Measurements from ENCODE around the gene RPL27A. TPM values are rescaled to one million over a fixed set of nuclear protein-coding genes. Genes with fewer than 3 reads are reported as not detected.
A peak's percentile ranks its signal among the peaks of the same experiment; 100 is the strongest.

Gene RPL27A
- total and polyA plus RNA-seq, 2 of the 8 experiments (the other 6 are each of a cell fraction or from before 2014, with no cell fraction given) = 1,756 to 1,777 TPM

DNA sequence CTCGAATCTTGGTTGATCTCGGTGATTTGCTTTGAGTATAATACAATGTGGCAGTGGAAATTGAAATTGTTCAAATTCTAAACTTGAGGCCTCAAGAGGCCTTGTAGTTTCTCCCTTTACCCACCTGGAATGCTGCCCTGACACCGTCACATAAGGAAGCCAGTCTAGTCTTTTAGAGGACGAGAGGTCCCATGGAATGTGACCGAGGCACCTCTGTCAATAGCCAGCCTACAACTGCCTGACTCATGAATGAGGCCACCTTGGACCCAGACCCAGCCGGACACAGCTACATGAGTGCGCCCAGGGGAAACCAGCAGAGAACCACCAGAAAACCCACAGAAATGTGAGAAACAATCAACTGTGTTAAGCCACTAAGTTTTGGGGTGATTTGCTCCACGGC is 52.5 kb downstream of the RPL27A start:
- Histone ChIP-seq H4K5ac (ENCODE audit: insufficient read length, low read depth, low read length) (no peak overlapping the region), H3K4me1 (replicated peaks in 1 of 4; ENCODE audit: control insufficient read depth in 3 of 4, insufficient read depth in 4 of 4, low read length in 3 of 4) (peaks cover 0 to 5% (median 2%) of the 10 kb centered on the region in 4 experiments; a peak in 1 of 7 replicates), H3K23ac (ENCODE audit: insufficient read length) (no peak overlapping the region), H3K14ac (ENCODE audit: insufficient read length) (no peak overlapping the region), H3K23me2 (ENCODE audit: low read depth, low read length) (no peaks in the 10 kb centered on the region), H3K4me3 (ENCODE audit: extremely low read depth in 1 of 4, insufficient read depth in 2 of 4, low read depth in 3 of 4, low read length in 4 of 4) (no peak overlapping the region), H3K9me3 (ENCODE audit: insufficient read depth in 2 of 2, low read depth in 1 of 2, low read length in 1 of 2) (no peaks in the 10 kb centered on the region), H2BK12ac (ENCODE audit: low read depth, low read length) (no peak overlapping the region), H3K56ac (replicated peaks; ENCODE audit: insufficient read length, low read depth, low read length) (no peak overlapping the region), H2BK20ac (ENCODE audit: low read length) (0 out of 2 replicates have a peak overlapping the region, but pooled peaks have one; percentile 27), H3K4me2 (ENCODE audit: insufficient read depth in 1 of 2, low read depth in 2 of 2, low read length in 2 of 2) (no peak overlapping the region), H2BK120ac (replicated peaks; ENCODE audit: low read depth, low read length) (no peak overlapping the region), H2AFZ (ENCODE audit: low read length) (no peak overlapping the region), H3K4ac (replicated peaks; ENCODE audit: insufficient read length, low read depth, low read length) (no peak overlapping the region), H3K79me1 (ENCODE audit: low read depth, low read length) (no peaks in the 10 kb centered on the region; the same call in 1 of the 2 replicates), H3K27ac (ENCODE audit: low read depth, low read length) (no peak overlapping the region), H3K79me2 (ENCODE audit: control insufficient read depth in 1 of 2, insufficient read depth in 2 of 2, low read length in 2 of 2) (no peaks in the 10 kb centered on the region), H4K91ac (replicated peaks; ENCODE audit: insufficient read length, low read length) (no peak overlapping the region), H3K18ac (ENCODE audit: extremely low read depth, low read length) (no peak overlapping the region), H4K20me1 (replicated peaks in 1 of 2; ENCODE audit: control insufficient read depth in 1 of 2, insufficient read depth in 2 of 2, low read length in 2 of 2) (no peaks in the 10 kb centered on the region), H4K8ac (ENCODE audit: extremely low read depth, insufficient read depth, low read length) (no peak overlapping the region), H2AK5ac (ENCODE audit: low read depth, low read length) (no peak overlapping the region), H3K9ac (replicated peaks in 1 of 4; ENCODE audit: extremely low read depth in 1 of 4, low read depth in 3 of 4, low read length in 3 of 4) (no peak overlapping the region), H2BK15ac (ENCODE audit: low read length) (no peak overlapping the region), H3K27me3 (replicated peaks in 1 of 4; ENCODE audit: control insufficient read depth in 3 of 4, extremely low read depth in 1 of 4, insufficient read depth in 3 of 4, low read length in 3 of 4) (no peaks in the 10 kb centered on the region), H3K36me3 (ENCODE audit: control insufficient read depth in 2 of 4, insufficient read depth in 4 of 4, low read length in 3 of 4) (no peaks in the 10 kb centered on the region), H2BK5ac (ENCODE audit: low read depth, low read length) (no peak overlapping the region)
- FAIRE-seq (no peak), DNase-seq (ENCODE audit: low read depth in 1 of 2, low spot score in 2 of 2) (no peak)
- ChIA-PET CTCF (ENCODE audit: partially characterized antibody) (interaction anchor here (1.7 kb wide), 1 partner anchor 16 kb away, joined by 4 read pairs; no protein-coding TSS in a partner anchor), POLR2A (ENCODE audit: partially characterized antibody) (interaction anchor here (0.6 to 1.0 kb wide), 2 partner anchors 33 to 97 kb away, joined by 3 to 4 read pairs; no protein-coding TSS in a partner anchor)
- 90% methylated on average over 8 of the region's 8 CpGs; no CpG with 5 or more reads in 1 of the 2 experiments for WGBS, 2 experiments (ENCODE audit: extremely low coverage in 1 of 2, insufficient coverage in 1 of 2, insufficient read length in 1 of 2, insufficient replicate concordance in 2 of 2, low coverage in 1 of 2, low lambda C conversion rate in 2 of 2, missing lambda C conversion rate in 1 of 2)
- TF ChIP-seq CTBP2 (IDR thresholded peaks at IDR 0.05; ENCODE audit: borderline replicate concordance, insufficient read depth, insufficient read length, low read length) (no peak), JUN (IDR thresholded peaks at IDR 0.05; ENCODE audit: low read depth, low read length) (no peak), BRCA1 (IDR thresholded peaks at IDR 0.05; ENCODE audit: low read depth, low read length) (no peak), SP2 (IDR thresholded peaks at IDR 0.05; ENCODE audit: low read length) (no peak), POLR2A (IDR thresholded peaks at IDR 0.05; ENCODE audit: control extremely low read depth in 1 of 2, low read depth in 2 of 2, low read length in 2 of 2) (no peak), FOSL1 (IDR thresholded peaks at IDR 0.05; ENCODE audit: insufficient read depth, low read depth, low read length) (no peak), RFX5 (IDR thresholded peaks at IDR 0.05; ENCODE audit: borderline replicate concordance, low read depth, low read length) (no peak), KDM1A (IDR thresholded peaks at IDR 0.05; ENCODE audit: borderline replicate concordance, low read length) (no peak), TBP (IDR thresholded peaks at IDR 0.05; ENCODE audit: low read depth, low read length) (no peak), SIRT6 (IDR thresholded peaks at IDR 0.05; ENCODE audit: low read length) (no peak)
- TF ChIP-seq, protein P1, sequence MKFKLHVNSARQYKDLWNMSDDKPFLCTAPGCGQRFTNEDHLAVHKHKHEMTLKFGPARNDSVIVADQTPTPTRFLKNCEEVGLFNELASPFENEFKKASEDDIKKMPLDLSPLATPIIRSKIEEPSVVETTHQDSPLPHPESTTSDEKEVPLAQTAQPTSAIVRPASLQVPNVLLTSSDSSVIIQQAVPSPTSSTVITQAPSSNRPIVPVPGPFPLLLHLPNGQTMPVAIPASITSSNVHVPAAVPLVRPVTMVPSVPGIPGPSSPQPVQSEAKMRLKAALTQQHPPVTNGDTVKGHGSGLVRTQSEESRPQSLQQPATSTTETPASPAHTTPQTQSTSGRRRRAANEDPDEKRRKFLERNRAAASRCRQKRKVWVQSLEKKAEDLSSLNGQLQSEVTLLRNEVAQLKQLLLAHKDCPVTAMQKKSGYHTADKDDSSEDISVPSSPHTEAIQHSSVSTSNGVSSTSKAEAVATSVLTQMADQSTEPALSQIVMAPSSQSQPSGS (IDR thresholded peaks at IDR 0.05; ENCODE audit: low read length) = no peak

Measured in H1 (cell line).